Stimulated activated CD4-positive, alpha-beta T cell treated with anti-CD3 and anti-CD28 coated beads, Interleukin-2, amount 100 ng/mL, for 48 hours (primary cell): ENCODE results near the gene HPSE2.
"Not testable (repeated sequence)": the region's sequence is repeated elsewhere in the genome, so short reads cannot be mapped to it uniquely, and the experiment has no call there.

Experiments used
- DNase-seq, 2 donors: peaks; one replicate each; pipeline ENCODE4 v3.0.0-alpha.2; 2020

HPSE2 gene

GRCh38 chr10:98915911-98916310 lies 319.7 kb downstream of the HPSE2 start:
- no peak for DNase-seq

DNA sequence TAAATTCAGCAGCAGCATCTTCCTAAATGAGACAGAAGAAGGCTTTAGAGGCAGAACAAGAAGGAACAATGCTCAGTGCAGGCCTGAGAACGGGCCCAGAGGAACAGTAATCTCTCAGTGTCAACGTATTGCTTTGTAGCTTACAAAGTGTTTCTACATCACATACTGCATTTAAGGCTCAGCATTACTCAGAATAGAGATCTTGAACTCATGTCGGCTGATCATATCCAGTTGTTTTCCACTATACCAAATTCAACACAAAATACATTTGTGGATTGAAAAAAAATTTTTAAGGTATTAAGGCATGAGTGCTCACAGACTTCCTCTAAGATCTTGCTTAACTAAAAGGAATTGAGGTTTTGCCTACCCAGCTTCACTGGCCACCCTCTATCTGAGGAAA lies 325.1 kb downstream of the HPSE2 start:
- DNase-seq: no peak

GRCh38 chr10:98910048-98910447 lies 325.6 kb downstream of the HPSE2 start:
- no peak for DNase-seq

DNA sequence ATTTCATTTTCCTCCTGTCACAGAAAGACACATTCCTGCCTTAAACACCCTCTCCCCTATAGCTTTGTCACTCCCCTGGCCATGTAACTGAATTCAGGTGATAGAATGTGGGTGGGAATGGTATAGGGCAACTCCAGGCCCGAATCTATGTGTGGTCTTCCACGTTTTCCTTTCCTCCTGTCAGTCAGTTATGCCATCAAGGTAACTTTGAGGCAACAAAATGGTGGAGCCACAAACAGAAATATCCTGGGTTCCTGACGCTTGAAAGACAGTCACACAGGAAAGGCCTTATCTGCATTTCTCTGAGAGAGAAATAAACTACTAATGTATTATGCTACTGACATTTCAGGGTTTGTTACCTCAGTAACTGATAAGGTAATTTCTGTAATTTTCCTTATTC lies 326.8 kb downstream of the HPSE2 start:
- DNase-seq: no peak

DNA sequence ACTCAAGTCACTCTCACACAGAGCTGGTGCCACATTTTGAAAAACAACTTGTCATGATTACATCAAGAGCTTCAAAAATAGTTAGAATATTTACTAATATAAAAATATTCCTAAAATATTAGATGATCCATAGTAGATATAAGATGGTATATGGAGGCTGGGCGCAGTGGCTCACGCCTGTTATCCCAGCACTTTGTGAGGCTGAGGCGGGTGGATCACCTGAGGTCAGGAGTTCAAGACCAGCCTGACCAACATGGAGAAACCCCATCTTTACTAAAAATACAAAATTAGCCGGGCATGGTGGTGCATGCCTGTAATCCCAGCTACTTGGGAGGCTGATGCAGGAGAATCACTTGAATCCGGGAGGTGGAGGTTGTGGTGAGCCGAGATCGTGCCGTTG lies 327.4 kb downstream of the HPSE2 start:
- DNase-seq: not testable (repeated sequence)

- DNase-seq: no peak
Measured at GRCh38 chr10:98901441-98902110, 334.1 kb downstream of the HPSE2 start.

- no peak for DNase-seq
Measured at GRCh38 chr10:98899018-98899417, 336.6 kb downstream of the HPSE2 start.

DNA sequence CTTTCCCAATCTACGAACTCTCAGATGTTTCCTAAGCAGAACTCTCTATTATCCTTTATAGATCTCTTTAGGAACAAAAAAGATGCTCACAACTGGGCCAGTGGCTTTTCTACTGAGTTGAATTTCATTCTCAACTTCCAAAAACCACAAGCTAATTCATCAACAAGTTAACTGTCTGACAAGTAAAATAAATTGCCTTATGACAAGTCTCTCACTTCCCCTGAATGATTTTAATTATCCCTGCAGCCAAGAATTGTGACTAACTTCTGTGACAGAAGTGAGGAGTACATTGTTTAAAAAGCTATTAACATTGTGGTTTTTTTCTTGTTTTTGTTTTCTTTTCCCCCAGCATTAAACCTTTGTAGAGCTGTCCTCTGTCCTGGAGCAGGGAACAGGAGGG lies 343.1 kb downstream of the HPSE2 start:
- no peak for DNase-seq

DNA sequence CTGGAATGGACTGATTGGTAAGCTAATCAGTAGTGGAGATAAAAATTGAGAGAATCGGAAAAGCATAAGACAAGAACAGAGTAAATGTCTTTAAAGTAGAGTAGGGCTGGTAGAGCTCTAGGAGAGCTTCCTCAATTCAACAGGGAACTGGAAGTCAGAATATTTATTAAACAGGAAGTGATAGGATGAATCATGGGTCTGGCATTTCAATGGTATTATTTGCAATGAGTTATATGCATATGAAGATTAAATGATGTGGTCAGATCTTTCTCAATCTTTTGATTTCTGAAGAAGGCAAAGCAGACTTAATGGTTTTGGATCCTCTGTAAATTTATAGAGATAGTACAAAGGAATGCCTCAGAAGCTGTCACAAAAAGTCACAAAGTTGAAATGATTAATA lies 349.0 kb downstream of the HPSE2 start:
- DNase-seq: no peak

DNA sequence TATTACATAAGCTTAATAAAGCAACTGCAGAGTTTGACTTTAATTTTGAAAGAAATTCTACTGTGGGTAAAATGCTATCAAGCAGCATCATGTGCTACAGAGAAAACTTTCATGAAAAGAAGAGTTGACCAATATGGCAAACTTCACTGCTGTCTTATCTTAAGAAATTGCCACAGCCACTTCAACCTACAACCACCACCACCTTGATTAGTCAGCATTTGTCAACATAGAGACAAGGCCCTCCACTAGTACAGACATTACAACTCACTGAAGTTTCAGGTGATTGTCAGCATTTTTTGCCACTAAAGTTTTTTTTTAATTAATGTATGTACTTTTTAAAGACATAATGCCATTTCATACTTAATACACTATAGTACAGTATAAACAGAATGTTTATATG lies 350.3 kb downstream of the HPSE2 start:
- DNase-seq: no peak

DNA sequence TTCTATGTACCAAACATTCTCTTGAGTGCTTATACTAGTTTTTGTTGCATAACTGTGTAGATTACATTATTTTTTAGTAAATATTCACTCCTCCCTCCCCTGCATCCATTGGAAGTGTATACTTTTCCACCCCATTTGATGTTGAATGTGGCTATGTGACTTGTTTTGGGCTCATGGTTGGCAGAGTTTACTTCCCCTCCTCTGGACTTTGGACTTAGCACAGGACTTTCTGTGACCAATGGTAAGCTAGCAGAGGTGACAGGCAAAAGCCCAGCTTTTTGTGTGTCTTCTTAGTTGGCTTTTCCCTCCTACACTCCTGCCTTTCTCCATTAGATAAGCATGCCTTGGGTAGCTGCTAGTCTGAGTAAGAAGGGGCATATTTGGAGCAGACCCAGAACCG lies 353.9 kb downstream of the HPSE2 start:
- DNase-seq: no peak

GRCh38 chr10:98880971-98881370 lies 354.7 kb downstream of the HPSE2 start:
- no peak for DNase-seq

DNA sequence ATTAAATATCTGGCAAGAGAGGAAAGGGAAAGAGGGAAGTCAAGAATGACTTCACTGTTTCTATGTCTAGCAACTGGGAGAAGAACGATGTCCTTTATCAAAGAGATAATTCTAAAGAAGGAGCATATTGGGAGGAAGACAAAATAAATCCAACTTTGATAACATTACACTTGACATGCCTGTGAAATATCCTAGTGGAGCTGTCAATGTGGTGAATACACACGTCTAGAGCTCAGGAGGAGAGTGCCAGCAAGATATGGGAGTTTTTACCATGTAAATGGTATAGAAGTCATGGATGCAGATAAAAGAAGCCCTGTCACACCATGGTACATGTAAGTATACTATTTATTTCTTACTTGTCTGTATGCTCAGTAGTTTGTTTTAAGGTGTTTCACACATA lies 356.7 kb downstream of the HPSE2 start:
- no peak for DNase-seq

DNA sequence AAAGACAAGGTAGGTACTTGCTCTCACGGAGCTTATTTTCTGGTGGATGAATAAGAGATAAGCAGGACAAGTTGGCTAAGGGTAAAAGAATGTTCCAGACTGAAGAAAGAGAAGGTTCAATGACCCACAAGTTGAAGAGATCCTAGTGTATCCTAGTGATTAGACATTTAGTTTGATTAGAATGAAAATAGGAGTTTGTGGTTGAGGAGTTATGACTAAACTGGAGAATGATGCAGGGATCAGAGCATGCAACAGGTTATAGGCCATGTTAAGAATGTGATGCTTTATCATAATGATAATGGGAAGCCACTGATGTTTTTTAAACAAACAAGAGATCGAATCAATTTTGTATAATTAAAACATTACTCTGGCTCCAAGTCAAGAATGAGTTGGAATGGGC lies 357.2 kb downstream of the HPSE2 start:
- DNase-seq: no peak

GRCh38 chr10:98861962-98862361 lies 373.7 kb downstream of the HPSE2 start:
- no peak for DNase-seq

DNA sequence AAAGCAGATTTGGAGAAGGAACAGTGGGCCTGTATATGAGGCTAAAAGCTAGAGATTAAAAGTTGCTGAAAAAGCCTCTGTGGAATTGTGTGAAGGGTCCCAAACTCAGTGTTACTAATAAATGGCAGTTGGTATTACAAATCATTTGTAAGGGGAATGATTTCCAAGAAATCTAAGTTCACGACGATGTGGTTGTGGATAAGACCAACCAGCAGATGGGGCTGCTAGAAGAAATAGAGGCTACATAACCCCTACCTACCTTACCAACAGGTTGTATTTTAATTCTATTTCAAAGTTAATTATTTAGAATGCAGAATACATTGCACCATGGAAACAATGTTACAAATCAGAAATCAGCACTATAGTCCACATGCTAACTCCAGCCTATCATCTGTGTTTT lies 377.1 kb downstream of the HPSE2 start:
- DNase-seq: no peak

GRCh38 chr10:98855403-98856189 lies 380.1 kb downstream of the HPSE2 start:
- no peak for DNase-seq

GRCh38 chr10:98852686-98853085 lies 383.0 kb downstream of the HPSE2 start:
- DNase-seq: no peak

DNA sequence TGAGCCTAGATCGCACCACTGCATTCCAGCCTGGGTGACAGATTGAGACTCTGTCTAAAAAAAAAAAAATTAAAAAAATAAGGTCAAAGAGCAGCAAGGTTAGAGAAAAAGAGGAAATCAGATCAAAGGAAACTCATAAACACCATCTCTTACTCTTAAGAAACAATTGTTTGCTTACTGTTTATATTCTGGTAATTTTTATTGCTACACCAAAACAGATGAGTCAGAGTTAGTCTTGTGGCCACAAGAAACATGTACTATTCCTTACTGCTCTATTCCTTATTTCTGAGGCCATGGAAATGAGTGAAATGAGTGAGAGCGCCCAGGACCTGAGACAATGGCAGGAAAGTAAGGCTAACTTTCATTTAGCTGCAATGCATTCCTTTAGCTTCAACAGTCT lies 387.3 kb downstream of the HPSE2 start:
- DNase-seq: no peak

GRCh38 chr10:98846787-98847186 lies 388.9 kb downstream of the HPSE2 start:
- DNase-seq: no peak

- DNase-seq: no peak
Measured at GRCh38 chr10:98833542-98833941, 402.1 kb downstream of the HPSE2 start.

DNA sequence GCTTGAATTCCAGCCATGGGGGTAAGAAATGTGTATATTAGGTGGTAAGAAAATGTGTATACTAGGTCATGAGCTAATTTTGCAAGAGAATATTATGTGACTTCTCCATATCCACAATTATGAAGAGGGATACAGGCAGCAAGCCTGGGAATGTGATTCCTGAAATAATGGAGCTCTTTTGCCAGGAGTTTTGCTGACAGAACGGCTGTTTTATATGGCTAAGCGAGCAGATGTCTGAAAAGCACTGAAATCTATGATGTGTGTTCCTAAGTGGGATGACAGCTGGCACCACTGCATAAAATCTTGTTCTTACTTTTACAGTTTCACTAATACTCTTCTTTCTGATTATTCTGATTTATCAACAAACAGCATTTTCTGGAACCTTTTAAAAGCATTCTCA lies 402.9 kb downstream of the HPSE2 start:
- DNase-seq: no peak

DNA sequence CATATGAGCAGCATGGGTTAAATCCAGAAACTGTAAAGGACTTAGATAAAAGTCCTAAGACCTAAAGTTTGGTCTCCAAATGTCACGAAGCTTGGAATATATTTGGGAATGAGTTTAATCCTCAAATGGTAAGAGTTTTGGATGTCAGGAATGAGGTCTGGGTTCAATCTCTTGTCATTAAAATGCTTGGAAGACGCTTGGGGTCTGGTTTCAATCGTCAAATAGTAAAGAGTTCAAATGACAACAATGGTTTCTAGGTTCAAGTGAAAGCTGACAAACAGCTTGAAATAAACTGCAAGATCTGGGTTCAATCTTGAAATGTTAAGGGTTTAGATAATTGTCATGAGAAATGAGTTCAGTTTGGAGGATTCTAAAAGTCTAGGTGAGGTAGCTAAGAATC lies 403.5 kb downstream of the HPSE2 start:
- DNase-seq: no peak

DNA sequence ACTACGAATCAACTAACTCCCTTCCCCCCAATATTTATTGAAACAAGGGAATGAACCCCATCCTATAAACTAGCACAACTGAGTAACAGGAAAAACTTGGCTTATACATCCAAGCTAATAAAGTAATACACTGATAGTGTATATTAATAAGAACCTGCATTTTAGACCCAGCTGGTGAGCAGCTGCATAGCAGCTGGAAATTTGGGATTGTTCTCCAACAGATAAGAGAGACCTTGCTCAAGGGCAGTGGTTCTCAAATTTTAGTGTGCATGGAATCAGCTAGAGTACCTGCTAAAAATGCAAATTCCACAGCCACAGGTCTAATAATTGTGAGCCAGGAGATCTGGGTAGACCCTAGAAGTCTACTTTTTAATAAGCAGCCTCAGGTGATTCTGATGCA lies 404.3 kb downstream of the HPSE2 start:
- no peak for DNase-seq

GRCh38 chr10:98825741-98826140 lies 409.9 kb downstream of the HPSE2 start:
- no peak for DNase-seq
